GM21717 (cell line): ENCODE results near the gene SLC16A13.
A peak's percentile ranks its signal among the peaks of the same experiment; 100 is the strongest.
"Not testable (repeated sequence)": the region's sequence is repeated elsewhere in the genome, so short reads cannot be mapped to it uniquely, and the experiment has no call there.

Source experiments
- ATAC-seq: cut with Tn5 transposase; IDR thresholded peaks from one replicate; pipeline ENCODE4 v1.9.1; 2021; ENCODE audit warnings: mild to moderate bottlenecking, moderate library complexity; ENCODE audit not compliant: unreplicated experiment

Gene SLC16A13

DNA sequence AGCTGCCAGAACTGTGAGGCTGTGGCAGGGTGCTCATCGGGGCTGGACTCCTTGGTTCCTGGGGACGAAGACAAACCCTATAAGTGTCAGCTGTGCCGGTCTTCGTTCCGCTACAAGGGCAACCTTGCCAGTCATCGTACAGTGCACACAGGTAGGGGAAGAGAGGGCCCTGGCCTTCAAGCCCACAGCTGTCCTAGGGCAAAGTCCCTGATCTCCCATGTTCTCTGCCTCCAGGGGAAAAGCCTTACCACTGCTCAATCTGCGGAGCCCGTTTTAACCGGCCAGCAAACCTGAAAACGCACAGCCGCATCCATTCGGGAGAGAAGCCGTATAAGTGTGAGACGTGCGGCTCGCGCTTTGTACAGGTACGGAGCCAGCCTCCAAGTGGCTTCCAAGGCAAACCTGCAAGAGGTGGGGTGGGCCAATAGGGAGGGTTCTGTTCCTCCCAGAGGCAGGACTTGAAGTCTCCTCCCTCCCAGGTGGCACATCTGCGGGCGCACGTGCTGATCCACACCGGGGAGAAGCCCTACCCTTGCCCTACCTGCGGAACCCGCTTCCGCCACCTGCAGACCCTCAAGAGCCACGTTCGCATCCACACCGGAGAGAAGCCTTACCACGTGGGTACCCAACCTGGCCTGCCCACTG is 9.2 kb upstream of the SLC16A13 start:
- ATAC-seq = no peak

DNA sequence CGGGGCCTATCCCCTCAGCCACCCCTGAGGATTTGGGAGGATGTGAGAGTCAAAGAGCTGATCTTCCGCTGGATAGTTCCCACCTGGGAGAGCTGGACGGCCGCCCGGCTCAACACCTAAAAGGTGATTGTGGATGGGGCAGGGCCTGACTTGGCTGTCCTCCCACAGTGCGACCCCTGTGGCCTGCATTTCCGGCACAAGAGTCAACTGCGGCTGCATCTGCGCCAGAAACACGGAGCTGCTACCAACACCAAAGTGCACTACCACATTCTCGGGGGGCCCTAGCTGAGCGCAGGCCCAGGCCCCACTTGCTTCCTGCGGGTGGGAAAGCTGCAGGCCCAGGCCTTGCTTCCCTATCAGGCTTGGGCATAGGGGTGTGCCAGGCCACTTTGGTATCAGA is 8.5 kb upstream of the SLC16A13 start:
- no peak for ATAC-seq

DNA sequence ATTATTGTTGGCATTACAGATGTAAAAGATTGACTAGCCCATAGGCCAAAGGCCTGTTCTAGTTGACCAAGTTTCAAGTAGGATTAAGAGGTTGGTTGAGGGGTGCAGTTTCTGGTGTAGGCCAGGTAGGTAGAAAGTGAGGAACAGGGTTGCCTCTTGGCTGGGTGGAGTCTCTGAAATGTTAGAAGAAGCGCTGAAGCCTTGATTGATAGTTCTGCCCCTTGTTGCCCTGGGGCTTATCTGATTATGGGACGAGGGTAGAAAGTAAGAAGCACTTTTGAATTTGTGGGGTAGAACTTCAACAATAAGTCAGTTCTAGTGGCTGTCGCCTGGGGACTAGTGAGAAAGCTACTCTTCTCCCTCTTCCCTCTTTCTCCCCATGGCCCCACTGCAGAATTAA is 6.7 kb upstream of the SLC16A13 start:
- ATAC-seq = no peak

DNA sequence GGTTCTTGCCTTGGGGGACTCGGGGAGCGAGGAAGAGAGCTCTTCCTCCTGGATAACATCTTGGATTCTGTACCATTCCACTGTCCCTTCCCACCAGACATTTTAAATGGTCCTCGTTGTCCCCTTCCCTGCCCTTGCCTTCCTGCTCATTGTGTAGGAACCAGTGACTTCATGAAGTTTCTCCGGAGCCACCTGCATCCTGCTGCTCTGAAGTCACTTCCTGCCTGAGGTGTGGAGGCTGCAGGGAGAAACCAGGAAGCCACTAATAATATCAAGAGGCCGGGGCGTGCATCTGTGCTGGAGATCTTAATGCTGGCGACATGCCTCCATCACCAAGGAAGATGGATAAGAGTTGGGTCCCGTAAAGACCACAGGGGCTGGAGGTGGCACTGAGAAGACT is 6.2 kb upstream of the SLC16A13 start:
- no peak for ATAC-seq

DNA sequence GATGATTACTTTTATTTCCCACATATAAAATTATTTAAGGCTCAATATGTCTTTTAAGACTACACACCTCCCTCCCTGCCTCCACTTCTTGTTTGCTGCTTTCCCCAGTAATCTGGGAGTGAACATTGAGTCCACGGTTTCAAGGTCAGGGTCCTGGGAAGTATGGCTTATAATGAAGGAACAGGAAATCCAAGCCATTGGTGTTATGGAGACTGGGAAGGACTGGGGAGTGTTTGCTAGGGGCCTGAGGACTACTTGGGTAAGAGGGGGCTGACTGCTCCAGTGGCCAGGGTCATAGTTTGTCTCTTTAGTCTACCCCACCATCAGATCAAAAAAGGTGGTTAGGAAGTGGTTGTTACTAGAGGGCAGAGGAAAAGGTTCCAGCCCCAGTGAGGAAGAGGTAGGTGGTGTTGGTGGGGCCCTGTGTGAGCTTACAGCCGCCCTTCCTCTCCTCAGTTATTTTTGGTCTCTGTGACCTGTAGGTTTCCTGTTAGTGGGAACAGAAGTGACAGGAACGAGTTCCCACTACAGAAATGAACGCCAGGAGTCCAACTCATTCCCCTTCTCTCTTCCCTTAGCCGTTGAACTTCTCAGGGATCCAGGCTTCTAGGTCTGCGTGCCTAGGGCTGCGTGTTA is 742 bp upstream of the SLC16A13 start:
- ATAC-seq = peak; percentile 11

DNA sequence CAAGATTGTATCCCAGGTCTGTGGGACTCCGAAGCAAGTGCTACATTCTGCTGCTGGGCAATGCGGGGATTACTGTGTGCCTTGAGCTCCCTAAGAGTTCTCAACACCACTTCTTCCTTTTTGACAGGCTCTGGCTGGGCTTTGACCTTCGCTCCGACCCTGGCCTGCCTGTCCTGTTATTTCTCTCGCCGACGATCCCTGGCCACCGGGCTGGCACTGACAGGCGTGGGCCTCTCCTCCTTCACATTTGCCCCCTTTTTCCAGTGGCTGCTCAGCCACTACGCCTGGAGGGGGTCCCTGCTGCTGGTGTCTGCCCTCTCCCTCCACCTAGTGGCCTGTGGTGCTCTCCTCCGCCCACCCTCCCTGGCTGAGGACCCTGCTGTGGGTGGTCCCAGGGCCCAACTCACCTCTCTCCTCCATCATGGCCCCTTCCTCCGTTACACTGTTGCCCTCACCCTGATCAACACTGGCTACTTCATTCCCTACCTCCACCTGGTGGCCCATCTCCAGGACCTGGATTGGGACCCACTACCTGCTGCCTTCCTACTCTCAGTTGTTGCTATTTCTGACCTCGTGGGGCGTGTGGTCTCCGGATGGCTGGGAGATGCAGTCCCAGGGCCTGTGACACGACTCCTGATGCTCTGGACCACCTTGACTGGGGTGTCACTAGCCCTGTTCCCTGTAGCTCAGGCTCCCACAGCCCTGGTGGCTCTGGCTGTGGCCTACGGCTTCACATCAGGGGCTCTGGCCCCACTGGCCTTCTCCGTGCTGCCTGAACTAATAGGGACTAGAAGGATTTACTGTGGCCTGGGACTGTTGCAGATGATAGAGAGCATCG is 2.4 kb downstream of the SLC16A13 start:
- ATAC-seq = no peak

DNA sequence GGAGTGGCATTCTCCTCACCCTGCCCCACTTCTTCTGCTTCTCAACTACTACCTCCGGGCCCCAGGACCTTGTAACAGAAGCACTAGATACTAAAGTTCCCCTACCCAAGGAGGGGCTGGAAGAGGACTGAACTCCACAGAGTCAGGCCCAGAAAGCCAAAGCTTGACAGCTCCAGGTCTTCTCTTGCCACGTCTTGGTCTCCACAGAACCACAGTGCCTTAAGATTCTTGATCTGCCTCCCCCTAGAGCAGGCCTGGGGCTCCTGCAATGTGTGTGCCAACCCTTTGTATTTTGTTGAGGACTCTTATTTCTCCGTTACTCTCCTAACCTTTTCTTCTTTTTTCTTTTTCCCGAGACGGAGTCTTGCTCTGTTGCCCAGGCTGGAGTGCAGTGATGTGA is 4.0 kb downstream of the SLC16A13 start:
- ATAC-seq = no peak

DNA sequence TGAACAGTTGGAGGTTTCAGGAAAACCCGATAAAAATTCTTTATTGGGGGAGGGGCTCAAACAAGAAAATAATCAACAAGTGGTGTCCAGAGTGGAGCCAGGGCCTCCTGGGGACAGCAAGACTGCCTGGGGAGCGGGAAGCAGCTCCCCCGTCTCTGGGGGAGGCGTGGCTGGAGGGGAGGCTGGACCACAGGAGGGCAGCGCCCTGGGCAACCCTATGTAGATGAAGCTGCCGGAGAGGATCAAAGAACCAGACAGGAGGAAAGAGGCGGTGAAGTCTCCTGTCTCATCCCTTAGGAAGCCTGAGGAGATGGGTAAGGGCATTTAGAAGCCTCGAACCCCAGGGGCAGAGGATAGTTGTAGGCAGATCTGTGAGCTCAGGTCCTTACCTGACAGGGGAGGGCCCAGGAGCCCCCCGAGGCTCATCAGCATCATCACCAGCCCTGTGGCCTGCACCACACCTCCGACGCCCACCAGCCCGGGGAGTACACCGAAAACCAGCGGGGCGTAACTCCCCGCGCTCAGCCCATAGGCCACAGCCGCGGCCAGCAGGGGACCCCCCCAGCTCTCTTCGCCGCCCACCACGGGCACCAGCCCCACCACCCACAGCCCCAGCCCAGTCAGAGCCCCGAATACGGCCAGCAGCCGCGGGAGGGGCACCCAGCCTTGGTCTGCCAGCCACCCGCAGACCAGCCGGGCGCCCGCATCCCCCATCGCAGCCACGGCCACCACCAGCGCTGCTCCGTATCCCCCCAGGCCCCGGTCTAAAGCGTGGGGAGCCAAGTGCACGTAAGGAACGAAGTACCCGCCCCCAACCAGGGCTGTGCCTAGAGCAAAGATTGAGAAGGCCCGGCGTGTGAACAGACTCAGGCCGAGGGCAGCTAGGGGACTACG is 6.0 kb downstream of the SLC16A13 start:
- ATAC-seq = no peak

DNA sequence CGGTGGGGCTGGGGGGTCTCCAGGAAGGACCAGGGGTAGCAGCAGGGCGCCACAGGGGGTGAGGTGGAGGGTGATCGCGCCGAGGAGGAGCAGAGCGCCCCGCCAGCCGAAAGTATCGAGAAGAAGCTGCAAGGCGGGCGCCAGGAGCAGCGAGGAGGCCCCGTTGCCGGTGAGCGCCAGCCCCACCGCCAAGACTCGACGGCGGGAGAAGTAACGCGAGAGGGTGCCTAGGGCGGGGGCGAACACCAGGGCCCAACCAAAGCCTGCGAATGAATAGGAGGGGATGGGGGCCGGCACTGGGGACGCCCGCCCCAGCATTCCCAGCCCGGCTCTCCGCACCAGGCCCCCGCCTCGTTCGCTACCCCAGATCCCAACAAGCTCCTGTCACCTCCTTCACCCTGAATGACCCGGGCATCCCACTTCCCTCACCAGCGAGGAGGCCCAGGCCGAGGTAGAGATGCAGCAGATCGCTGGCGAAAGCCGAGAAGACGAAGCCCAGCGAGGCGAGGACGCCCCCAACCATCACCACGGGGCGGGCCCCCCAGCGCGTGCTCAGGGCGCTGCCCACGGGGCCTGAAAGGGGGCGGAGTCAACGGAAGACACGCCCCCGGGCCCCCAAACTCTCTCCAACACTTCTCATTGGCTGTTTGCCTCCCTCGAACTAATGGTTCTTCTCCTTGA is 6.8 kb downstream of the SLC16A13 start:
- ATAC-seq = no peak

DNA sequence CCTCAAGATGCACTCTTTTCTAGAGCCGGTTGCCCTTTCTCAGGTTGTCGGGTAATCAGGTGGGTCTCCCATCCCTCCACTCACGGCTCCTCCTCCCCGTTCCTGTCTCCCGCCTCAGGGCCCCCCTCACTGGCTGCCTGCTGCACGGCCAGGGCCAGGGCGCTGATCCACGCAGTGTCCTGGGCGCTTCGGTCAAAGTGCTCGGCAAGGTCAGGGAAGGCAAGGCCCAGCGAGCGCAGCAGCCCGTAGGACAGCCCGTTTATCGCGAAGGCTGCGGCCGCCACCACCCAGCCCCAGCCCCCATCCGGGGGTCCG is 7.3 kb downstream of the SLC16A13 start:
- ATAC-seq = no peak

DNA sequence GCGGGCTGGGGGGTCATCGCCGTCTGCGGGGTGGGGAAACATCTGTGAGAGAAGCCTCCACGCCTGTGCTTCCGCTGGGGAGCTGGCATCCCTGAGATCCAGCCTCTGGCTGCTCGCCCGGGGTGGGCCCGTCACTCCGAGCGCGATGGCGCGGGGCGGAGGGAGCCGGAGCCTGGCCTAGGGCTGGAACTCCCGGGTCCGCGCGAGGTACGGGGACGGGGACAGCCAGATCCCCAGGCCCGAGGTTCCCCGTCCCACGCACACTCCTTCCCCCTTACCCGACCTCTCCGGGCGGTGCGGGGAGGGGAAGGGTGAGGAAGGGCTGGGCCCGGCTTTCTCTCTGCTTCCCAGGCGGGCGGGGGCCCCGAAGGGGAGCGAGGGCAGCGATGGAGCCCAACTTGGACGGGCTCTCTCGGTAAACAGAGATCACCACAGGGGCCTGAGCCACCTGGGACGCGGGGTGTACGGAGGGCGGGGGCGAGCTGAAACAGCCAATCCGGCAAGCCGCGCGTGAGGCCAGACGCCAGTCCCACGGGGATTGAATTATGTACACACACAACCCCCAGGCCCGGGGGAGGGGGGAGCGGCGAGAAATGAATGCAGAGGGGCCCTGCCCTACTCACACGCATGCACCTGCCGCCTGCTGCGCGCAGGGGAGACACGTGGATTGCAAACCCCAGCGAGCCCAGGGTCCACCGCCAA is 7.8 kb downstream of the SLC16A13 start, which contains the start of gene SLC16A11:
SLC16A11 (minus strand) TSS at position 596 of the 702 bp plus-strand sequence; CDS start at position 17, 579 bp downstream.
- ATAC-seq = no peak

DNA sequence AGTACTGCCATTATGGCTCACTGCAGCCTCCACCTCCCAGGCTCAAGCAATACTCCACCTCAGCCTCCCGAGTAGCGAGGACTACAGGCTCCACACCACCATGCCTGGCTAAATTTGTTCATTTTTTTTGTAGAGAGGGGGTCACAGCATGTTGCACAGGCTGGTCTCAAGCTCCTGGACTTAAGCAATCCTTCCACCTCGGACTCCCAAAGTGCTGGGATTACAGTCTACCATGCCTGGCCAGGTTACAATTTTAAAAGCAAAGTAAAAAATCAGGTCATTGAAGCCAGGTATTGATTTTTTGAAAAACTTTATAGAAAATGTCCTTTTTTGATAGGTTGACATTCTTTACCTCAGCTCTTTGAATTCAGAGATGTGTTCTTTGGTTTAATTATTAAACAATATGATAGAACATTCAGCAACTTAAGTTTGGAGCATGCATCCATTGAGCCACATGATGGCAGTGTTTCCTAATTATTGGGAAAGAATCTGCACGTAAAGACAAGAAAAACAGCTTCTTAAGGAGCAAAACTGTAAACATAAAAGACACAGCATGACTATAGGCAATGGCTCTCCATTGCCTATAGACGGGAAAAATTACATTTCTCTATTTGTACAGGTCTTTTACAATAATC is 9.8 kb downstream of the SLC16A13 start:
- ATAC-seq = no peak

DNA sequence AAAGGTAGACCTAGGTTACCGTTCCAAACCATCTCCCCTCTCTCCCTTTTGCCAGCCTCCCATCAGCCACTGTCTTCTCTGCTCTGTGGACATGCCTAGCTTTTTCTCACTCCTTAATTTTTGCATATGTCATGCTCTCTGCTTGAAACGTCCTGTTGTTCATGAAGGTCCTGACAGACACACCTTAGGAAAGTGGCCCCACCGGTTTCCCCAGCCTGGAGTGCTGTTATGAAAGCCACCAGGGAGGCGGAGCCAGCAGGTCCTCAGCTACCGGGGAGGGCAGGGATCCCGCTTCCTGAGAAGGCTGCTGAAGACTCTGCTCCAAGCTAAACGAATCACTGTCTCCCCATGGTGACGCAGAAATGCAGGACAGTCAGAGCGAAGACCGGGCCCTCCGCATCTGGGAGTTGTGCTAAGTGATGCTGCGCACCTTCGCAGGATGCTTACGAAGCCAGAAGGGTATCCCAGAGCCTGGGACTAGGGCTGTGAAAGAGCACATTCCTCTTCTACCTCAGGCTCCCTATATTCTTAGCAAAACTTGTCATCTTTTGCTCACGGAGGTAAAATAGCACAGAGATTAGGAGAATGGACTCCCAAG is 10.4 kb downstream of the SLC16A13 start:
- ATAC-seq = no peak

DNA sequence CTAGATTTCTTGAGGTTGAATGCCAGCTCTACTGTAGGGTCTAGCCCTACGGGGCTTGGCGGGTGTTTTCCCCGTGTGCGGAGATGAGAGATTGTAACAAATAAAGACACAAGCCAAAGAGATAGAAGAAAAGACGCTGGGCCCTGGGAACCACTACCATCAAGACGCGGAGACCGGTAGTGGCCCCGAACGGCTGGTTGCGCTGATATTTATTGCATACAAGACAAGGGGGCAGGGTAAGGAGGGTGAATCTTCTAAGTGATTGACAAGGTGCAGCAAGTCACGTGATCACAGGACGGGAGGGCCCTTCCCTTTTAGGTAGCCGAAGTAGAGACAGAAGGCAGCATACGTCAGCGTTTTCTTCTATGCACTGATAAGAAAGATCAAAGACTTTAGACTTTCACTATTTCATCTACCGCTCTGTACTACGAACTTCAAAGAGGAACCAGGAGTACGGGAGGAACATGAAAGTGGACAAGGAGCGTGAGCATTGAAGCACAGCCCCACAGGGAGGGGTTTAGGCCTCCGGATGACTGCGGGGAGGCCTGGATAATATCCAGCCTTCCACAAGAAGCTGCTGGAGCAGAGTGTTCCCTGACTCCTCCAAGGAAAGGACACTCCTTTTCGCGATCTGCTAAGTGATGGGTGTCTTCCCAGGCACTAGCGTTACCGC is 11.0 kb downstream of the SLC16A13 start:
- ATAC-seq = not testable (repeated sequence)

DNA sequence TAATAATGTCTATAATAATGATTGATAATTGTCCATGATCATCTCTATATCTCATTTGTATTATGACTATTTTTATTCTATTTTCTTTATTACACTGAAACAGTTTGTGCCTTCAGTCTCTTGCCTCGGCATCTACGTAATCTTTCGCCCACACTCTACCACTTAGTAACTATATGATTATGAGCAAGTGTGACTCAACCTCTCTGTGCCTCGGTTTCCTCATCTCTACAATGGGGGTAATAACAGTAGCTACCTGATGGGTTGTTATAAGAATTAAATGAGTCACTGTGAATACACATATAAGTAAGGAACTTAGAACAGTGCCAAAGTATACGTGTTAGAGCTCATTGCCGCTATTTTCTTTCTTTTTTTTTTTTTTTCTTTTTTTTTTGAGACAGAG is 11.8 kb downstream of the SLC16A13 start:
- ATAC-seq = no peak

DNA sequence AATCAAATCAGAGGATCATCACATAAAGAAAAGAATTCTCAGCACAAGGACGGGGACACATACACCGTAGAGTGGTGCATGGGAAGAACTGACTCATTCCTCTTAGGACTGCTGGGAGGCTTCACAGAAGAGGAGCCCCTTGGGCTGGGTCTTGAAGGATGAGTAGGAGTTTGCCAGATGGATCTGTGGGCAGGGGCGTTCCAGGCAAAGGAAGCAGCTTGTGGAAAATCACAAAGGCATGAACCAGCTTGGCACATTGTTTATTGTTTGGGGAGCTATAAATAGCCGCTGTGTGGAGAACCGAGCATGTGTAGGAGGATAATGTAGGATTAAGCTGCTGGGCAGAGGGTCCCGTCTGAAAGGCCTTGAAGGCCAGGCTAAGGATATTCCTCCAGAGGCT is 13.2 kb downstream of the SLC16A13 start:
- ATAC-seq = no peak

DNA sequence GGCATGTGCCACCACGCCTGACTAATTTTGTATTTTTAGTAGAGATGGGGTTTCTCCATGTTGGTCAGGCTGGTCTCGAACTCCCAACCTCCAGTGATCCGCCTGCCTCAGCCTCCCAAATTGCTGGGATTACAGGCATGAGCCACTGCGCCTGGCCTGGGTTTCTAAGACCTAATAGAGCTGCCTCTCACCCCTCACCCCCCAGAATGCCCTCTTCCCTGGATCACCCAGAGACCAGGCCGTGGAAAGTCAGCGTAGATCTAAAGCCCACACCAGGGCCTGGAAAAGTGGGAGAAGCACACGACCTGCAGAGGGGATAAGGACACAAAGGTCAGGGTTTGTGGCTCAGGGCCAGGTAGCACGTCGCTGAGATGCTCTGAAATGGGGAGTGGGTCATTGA is 14.8 kb downstream of the SLC16A13 start:
- ATAC-seq = not testable (repeated sequence)

DNA sequence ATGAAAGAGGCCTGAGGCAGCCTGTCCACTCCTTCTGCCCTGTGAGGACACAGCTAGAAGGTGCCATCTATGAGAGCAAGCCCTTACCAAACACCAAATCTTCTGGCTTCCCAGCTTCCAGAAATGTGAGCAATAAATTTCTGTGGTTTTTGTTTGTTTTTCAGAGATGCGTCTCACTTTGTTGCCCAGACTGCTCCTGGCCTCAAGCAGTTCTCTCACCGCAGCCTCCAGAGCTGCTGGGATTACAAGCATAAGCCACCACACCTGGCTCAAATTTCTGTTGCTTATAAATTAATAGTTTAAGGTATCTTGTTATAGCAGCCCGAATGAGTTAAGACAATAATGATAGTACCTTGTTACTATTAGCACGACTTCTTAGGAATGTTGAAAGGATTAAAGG is 20.6 kb downstream of the SLC16A13 start:
- no peak for ATAC-seq
